ENCODE results near the gene CDH4.

CDH4 gene

DNA sequence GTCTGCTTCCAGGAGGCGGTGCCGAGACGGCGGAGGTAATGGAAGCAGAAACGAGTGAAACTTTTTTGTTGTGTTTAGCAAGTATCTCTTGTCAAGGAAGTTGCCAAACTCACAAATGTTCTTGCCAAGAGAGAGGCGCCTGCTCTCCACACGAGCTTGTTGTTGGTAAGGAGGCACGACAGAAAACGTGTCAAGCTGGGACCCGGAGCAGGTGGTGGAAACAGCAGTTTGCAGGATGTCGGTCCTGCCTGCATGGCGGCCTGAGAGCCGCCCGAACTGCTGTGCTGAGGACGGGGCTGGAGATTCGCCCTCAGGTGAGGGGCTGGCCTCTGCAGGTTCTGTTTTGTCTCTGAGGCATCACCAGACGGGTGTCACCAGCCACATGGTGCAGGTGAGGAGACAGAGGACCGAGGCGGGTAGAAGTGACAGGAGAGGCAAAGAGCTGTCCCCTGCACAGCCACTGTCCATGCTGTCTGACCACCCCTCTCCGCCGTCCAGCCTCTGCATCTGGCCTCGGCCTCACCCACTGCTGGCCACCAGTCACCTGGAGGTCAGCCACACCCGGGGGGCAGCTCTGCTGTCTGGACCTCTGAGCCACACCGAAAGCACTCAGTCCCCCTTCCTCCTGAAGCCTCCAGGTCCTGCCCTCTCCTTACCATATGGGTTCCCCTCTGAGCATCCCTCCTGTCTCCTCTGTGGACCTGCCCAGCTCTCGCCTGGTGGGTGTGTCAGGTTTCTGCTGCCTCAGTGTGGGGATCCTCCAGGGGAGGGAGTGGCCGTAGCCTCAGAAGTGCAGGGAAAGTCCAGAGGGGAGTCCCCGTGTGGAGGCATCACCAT, 552.1 kb downstream of the CDH4 start:
- DNase-seq = no peak

DNA sequence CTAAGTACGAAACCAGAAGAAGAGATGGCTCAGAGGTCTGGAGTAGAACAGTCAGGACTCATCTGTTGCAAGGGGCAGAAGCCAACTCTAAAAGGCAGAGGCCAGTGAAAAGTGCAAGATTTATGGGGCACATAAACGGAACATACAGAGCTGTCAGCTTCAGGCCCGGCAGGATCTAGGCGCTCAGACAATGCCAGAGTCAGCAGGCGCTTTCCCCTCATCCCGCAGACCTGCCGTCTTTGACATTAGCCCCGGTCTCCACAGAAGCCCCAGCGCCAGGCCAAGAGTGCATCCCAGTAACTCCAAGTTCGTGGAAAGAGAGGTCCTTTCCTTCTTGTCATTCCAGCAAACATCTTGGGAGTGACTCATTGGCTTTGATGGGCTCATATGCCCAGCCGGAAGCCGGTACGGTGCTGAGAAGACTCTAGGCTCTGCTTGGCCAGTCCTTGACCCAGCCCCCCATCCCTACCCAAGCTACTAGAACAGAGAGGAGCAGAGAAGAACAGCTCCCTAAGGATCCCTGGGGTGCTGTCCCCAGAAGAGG, 552.8 kb downstream of the CDH4 start:
- no peak for DNase-seq

DNA sequence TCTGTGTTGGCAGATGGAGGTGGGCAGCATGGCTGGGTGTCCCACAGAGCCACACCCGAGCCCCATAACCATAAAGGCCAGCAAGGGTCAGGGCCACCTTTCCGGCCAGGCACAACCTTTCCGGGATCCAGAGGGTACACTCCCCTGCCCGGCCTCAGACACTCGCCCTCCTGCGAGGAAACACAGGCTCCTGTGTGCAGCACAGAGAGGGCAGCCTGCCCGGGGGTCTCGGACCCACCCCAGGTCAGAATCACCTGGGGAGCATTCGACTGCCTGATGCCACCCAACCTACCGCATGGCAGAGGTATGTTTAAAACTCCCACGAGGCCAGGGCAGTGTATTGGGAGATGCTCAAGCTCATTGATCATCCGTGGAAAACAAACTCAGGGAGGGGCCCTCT, 553.3 kb downstream of the CDH4 start:
- DNase-seq = no peak

DNA sequence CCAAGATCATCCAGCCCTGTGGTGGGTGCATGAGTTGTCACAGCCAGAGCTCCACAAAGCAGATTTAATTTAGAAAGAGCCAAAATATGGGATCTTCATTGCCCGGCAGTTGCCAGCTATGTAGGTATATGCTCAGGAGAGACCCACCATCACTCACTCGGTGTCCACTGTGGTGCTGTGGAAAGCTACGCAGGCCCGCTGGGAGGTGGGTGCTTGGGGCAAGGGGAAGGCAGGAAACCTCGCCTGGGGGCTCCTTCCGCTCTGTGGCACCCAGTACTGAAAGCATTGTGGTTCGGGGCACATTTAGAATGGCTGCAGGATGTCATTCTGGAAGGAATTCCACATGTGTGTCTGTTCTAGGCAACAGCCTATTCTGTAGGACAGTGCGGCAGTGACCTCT, 553.7 kb downstream of the CDH4 start:
- DNase-seq = no peak

DNA sequence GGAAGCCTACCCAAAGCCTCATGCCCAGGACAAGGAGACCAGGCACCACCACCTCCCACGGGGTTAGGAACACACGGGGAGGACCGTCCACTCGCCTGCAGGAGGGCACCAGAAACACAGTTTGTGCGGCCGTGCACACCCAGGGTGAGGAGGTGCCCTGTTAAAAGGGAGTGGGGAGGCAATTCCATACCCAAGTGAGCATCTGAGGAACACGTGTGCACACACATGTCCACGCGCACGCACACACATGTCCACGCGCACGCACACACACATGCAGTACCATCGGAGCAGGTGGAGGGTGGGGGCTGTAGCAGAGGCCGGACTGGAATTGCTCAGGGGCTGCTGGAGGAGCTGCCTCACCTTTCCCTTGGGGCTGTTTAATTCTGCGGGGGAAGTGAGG, 554.3 kb downstream of the CDH4 start:
- DNase-seq = no peak

DNA sequence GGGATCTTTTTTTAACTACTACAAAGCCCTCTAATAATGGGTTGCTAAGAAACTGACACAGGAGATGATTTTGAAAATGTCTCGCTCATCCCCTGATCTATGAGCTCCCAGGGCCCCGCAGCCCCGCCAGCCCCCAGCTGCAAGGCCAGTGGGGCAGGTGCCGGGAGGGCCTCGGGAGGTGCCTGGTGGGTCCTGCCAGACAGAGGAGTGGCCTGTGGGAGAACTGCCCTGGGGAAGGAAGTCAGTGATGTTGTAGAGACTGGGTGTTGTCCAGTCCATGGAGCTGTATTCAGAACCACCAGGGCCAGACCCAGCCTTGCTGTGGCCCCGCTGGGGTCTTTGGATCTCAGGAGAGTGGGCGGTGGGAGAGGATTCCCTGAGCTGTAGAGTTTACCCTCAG, 554.9 kb downstream of the CDH4 start:
- no peak for DNase-seq

DNA sequence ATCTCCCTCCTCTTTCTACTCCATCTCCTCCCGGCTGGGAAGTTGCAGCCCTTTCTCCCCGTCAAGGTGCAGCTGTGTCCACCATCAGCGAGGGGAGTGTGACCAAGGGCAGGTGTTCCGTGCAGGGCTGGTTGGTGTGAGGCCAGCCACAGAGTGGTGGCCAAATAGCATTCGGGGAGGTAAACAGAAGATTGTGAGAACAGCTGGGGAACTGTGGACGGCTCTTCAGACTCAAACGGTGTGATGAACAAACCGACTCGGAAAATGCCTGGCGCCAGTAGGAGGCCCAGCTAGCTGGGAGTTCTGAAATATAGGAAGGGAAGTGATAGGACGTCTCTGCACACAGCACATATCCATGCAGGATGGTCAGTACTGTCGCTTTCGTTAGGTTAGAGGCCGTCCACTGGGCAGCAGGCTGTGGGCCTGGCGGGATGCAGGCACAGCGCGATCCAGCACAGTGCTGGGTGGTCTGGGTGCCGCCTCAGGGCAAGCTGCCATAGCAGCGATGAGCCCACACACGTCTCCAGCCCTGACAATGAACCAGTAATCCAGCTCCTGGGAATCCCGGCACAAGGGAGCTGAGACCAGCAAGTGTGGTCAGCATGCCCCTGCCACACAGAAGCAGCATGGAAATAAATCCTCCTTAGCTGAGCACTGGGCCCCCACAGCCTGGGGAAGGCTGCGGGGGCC, 555.6 kb downstream of the CDH4 start:
- DNase-seq = no peak

DNA sequence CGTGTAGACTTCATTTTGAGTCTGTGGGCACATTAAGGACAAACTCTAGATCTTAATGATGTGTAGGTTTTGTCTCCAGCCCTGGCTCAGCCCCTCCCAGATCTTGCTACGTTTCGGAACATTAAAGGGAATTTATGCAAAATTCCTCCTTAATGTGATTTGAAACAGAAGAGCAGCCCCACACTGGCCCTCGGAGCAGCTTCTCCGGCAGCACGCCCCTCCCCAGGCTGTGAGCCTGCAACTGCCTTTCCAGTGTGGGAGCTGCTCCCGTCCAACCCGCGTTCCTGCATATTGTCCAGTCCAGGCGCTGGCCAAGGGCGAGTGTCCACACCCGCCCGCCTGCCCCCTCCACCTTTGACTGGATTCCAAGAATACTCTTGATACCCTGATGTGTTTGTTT, 556.4 kb downstream of the CDH4 start:
- no peak for DNase-seq

DNA sequence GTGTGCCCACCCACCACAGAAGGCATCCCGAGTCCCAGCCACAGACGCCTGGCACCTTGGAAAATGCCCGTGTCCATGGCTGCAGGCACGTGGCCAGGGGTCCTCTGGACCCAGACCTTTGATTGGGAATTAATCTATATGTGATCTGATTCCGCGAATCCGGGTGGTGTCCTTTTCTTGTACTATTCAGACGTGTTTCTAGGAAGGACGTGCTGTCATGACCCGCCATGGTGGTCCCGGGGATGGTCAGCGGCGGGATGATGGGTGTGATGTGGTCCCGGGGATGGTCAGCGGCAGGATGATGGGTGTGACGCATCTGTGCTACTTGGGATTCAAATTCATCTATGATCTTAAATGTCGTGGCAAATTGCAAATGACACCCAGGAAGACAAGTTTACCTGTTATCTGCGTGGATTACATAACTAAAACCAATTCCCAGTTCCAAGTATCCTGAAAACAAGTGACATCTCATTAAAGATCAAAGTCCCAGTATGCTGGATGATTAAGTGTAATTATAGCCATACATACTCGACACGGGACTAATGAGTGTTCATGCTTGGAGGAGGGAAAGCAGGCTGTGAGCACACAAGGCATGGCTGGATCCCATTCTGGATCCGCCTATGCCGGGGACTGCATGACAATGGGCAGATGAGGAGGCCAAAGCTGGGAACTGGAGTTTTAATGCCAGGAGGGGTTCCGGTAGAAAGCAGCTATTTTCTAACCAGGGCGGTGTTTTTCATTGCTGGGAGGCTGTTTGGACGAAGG, 557.1 kb downstream of the CDH4 start:
- DNase-seq = no peak

DNA sequence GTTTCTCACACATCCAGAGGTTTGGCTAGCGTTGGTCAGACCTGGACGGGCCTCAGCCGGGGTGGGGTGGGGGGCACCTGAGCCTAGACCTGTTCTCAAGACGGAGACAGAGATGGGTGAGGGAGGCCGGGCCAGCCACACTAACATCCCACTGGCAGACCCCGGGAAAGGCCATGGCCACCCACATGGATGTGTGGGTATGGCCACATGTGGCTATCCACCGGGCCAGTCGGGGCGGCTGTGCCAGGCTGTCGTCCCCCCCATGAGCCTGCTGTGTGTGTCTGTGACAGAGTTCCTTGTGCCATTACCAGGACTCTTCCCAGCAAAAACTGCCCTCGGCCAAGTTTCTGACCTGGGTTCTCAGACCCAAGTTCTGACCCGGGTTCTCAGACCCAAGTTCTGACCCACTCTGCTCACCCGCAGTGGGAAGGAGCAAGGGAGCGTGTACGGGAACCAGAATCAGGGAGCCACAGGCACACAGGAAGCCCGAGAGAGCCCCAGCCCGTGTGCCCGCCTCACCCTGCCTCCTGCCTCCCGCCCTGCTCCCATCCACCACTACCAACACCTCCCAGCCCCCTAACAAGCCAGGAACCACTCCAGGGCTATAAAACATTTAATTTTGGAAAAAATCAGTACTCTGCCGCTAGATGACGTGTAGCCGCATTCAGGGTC, 558.1 kb downstream of the CDH4 start:
- no peak for DNase-seq

DNA sequence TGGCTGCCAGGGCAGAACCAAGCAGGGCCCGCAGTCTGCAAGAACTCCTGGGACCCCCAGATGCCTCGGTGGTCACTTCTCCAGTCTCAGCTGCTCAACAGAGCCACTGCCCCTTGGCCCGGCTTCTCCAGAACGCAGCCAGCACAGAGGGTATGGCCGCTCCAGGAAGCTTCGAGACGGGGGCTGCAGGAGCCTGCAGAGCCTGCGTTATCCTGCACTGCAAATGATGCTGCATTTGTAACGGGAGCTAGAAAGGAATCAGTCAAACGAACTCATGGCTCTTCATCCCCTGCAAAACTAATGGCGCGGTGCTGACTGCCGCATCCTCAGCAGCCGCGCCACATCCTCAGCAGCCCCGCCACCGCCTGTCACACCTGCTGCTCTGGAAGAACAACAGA, 558.7 kb downstream of the CDH4 start:
- no peak for DNase-seq

DNA sequence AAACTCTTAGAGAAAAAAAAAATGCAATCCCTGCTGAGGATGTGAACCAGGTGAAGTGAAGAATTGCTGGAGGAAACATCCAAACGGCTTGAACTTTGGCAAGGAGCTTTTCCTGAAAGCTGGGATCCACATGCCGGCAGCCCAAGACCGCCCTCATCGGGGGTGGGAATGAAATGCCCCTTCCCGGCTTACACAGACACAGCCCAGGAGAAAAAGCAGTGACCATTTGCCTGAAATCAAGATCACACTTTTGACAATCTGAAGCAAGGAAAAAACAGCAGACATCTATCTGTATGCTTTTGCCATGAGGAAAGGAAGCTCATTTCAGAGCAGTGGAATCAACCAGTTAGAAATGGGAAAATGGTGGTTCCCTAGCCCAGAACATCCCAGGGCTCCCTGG, 559.1 kb downstream of the CDH4 start:
- no peak for DNase-seq

DNA sequence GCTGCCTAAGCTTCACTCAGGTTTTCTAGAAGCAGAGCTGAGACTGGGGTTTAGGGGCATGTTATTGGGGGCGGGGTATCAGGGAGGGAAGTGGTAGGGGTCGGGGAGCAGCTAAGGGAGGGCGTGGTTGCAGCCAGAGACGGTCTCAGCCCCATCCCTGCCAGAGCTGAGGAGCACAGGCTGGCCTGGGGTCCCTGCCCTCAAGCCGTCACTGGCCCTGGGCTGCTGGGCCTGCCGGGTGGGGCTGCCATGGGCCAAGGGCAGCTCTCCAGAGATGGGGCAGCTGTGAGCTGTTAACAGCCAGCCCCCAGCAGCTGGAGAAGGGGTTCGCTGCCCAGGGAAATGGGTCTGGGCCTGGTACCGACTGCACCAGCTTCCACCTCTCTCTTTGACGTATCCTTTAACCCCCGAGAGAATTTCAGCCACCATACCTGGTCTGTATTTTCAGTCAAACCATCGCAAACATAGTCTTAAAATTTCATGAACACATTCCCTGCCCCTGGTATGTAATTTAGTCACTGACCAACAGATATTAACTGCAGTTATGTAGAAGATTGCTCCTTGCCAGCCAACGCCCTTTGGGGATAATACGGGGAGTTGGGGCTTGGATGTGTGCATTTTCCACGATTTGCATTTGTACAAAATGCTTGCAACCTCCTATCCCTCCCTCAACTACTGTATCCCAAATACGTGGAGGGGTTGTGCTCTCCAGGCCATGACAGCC, 560.2 kb downstream of the CDH4 start:
- no peak for DNase-seq

DNA sequence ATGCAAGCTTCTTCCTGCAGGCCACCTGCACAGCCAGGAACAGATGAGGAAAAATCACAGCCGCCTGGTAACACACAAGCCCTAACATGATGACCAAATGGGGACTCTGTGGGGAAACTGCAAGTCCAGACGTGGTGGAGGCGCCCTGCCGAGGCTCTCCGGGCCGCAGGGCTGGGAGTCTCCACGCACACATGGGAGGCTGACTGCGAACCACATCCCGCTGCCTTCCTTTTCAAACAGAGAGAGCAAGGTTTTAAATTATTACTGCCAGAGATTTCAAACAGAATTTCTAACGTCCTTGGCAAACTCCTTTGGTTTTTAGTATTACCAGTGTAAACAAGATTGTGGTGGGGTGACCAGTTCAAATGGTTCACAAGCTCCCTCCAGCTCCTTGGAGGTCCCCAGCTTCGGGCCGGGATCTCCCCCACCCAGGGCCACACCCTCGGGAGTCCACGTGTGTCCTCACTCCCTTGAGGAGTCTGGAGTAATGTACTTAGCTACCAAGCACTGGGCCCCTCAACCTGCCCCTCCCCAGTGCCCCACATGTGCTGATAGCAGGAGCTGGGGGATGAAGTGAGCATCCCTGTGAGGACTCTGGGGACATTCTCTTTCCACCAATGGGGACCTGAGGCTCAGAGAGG, 560.9 kb downstream of the CDH4 start:
- DNase-seq = no peak

DNA sequence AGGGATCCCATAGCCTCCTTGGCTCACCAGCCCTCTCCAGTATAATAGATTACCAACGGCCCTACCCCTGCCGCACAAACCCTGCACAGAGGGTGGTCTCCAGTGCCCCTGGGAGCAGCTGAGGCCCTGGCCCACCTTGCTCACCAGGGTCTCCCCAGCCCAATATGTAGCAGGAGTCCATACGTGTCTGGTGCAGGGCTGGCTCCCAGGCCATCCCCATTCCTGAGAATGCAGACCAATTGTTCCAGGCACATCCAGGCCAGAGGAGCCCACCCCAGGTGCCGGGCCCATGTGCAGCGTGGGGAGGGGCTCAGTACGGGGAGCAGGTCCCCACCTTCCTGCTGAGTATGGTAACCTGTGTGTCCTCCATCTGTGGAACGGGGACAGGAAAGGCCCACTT, 561.7 kb downstream of the CDH4 start:
- DNase-seq = no peak

DNA sequence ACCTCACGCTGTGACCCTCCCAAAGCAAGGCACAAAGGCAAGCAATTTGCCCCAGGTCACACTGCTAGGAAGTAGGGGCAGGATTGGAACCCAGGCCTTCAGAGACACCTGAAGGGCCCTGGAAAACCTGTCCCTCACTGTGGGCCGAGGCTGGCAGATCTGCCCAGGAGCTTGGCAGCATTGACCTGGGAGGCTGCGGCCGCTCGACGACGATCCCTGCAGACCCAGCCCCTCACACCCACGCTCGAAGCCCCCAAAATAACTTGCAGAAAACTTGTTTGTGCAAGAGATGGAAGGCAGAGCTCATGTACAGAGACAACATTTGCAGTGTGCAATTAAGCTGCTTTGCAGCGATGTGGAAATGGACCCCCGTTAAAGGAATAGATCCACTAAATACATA, 562.2 kb downstream of the CDH4 start:
- DNase-seq = no peak

DNA sequence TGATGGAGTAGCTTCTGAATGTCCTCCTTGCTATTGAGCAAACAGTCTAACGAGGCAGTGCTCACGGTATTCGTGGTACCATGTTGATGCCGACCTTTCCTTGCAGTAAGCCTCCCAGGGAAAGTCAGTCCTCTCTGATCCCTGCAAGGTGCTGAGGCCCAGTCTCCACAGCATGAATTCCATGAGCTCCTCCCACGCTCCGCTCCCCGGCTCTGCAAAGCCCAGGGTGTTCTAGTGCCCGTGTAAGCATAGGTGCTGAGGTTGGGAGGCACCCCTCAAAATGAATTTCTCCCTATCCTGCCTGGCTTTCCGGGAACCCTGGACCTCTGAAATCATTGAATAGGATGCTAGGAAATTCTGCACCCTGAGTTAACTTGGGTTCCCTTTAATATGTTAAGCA, 562.7 kb downstream of the CDH4 start:
- no peak for DNase-seq

DNA sequence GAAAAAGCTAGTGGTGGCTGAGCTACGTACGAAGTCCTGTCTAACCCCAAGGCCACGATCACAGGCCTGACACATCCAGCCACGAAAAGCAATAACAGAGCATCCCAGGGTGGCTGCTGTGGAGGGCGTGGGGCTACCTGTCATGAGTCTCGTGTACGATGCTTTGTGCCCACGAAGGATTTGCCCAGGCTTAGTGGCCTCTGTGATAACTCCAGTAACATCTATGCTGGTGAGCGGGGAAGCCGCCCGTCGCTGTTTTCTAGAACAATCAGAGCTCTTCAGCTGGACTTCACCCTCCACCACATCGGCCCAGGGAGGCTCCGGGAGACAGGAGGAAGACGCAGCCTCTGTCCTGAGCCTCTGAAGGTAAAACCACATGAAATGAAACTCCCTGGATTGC, 563.1 kb downstream of the CDH4 start:
- no peak for DNase-seq

DNA sequence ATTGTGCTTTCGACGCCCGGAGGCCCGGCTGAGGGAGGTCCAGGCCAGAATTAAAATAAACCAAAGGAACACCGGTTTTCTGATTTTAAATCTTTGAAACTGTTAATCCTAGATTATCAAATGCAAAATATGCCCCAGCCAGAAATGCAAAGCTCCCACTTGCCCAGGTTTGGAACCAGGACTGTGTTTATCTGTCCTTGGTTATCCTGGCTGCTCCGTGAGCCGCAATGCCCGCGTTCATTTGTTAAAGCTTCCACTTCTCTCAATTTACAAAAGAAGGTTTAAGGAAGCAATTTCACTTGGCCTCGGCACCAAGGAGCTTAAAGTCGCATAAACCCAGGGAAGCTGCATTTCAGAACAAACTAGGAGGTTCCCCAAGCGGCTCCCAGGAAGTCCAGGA, 563.6 kb downstream of the CDH4 start:
- DNase-seq = no peak

DNA sequence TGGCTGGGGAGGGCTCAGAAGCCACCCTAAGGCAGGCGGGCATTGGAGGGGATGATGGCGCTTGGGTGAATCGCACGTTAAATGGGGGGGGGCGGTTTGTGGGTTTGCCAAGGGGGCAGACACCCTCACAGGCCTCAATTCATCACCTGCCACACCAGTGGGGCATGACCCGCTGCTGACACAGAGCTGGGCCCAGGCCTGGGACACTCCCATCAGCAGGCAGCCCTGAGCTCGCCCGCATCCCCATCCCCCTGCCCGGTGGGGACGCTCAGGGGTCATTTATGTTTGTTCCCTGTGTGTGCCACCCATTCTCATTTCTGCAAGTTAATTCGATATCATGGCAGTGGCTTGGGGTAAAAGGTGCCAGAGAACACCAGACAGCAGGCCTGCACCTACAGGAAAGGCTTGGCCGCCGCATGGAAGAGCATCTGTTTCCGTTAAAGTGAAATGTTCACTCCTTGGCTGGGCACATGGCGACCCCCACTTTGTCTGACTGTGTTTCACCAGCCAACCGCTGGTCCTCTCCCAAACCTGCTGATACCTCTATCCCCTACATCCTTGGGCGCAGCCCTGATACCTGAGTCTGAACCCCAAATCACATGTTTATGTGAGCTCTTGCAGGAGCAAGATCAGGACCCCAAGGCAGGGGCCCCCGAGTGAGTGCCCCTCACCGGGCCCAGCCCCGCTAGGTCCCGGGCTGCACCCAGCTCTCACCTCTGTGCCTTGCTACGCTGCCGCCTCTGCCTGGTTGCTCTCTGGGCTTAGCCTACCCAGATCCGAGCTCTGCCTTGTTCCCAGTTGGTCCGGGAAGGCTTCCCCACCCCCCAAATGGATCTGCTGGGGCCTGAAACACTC, 564.8 kb downstream of the CDH4 start:
- no peak for DNase-seq

DNA sequence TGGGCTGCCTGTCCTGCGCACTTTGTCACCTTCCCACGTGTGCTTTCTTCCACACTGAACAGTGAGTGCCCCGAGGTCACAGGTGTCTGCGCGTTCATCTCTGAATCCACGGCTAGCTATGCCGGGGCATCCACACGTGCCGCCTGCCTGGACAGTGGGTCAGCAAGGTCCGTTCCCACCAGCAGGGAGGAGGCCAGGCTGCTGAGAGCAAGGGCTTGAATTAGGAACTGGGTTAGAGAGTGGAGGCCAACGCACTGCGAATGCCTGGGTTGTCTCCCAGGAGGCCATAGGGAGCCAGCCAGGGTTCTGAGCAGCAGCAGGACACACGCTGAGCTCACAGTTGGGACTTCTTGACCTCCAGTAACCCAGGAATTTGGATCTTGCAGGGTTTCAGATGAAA, 565.5 kb downstream of the CDH4 start:
- no peak for DNase-seq
